Fibroblast of villous mesenchyme (primary cell): Measurements from ENCODE around the gene KIFC3. TPM values are rescaled to one million over a fixed set of nuclear protein-coding genes. Genes with fewer than 3 reads are reported as not detected.

Experiments used
- DNase-seq: peaks from one replicate; pipeline ENCODE4 v3.0.0-alpha.2; 2010; ENCODE audit warnings: low read depth
- H3K4me3 ChIP-seq: 2 replicates; pipeline ENCODE4 v1.5.1; 2011; ENCODE audit warnings: low read depth, mild to moderate bottlenecking, low read length
- total RNA-seq: library from RNA; depleted of rRNA; stranded (reverse); fragments of >200 nt; gene quantifications from 2 replicates; pipeline ENCODE4 v1.2.3, GENCODE V29; 2012
- TF ChIP-seq, protein P1 (sequence below): IDR thresholded peaks from 2 replicates; pipeline ENCODE4 v1.5.1; 2012; ENCODE audit warnings: low read depth, mild to moderate bottlenecking, low read length; ENCODE audit not compliant: insufficient read depth

The KIFC3 gene
- total RNA-seq, 1 donor: 72.5 TPM

GRCh38 chr16:57762365-57763040 is 39.8 kb downstream of the KIFC3 start:
- TF ChIP-seq, protein P1, sequence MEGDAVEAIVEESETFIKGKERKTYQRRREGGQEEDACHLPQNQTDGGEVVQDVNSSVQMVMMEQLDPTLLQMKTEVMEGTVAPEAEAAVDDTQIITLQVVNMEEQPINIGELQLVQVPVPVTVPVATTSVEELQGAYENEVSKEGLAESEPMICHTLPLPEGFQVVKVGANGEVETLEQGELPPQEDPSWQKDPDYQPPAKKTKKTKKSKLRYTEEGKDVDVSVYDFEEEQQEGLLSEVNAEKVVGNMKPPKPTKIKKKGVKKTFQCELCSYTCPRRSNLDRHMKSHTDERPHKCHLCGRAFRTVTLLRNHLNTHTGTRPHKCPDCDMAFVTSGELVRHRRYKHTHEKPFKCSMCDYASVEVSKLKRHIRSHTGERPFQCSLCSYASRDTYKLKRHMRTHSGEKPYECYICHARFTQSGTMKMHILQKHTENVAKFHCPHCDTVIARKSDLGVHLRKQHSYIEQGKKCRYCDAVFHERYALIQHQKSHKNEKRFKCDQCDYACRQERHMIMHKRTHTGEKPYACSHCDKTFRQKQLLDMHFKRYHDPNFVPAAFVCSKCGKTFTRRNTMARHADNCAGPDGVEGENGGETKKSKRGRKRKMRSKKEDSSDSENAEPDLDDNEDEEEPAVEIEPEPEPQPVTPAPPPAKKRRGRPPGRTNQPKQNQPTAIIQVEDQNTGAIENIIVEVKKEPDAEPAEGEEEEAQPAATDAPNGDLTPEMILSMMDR: no peak
- no peak overlapping the region for H3K4me3 ChIP-seq
- no peak for DNase-seq

GRCh38 chr16:57761957-57762356 is 40.3 kb downstream of the KIFC3 start:
- no peak for DNase-seq
- H3K4me3 ChIP-seq: no peak overlapping the region
- TF ChIP-seq, protein P1: no peak

- no peak for DNase-seq
- TF ChIP-seq, protein P1: no peak
- no peak overlapping the region for H3K4me3 ChIP-seq
These were observed 41.0 kb downstream of the KIFC3 start for GRCh38 chr16:57761301-57761700.

- DNase-seq: no peak
- no peak overlapping the region for H3K4me3 ChIP-seq
- TF ChIP-seq, protein P1: no peak
These were observed 41.7 kb downstream of the KIFC3 start for GRCh38 chr16:57760357-57761160.

- TF ChIP-seq, protein P1: no peak
- H3K4me3 ChIP-seq: no peak overlapping the region
- DNase-seq: no peak
These were observed 42.5 kb downstream of the KIFC3 start for GRCh38 chr16:57759541-57760356.

- H3K4me3 ChIP-seq: no peak overlapping the region
- TF ChIP-seq, protein P1: no peak
- no peak for DNase-seq
These were observed 43.2 kb downstream of the KIFC3 start for GRCh38 chr16:57759131-57759530.
